ENCODE results near the gene YJEFN3. TPM values are rescaled to one million over a fixed set of nuclear protein-coding genes. Genes with fewer than 3 reads are reported as not detected.

Gene YJEFN3
- total RNA-seq, 1 experiment from 2014 or later: 6.1 TPM

DNA sequence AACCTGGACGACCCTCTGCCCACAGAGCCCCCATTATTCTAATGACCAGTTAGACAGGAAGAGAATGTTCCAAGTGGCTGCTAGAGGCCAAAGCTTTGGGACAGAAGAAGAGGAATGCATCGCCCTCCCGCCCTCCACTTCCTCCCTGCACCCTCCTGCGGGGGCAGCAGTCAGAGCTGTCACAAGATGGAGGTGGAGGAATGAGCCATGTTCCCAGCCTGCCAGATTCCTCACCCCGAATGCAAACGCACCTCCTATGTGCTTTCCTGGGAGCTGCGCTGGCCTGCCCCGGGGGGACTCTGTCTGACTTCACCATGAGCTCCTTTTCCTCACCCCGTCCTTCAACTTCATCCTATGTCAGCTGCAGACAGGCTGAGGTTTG, 1.7 kb downstream of the YJEFN3 start:
- intact Hi-C loops (cut with micrococcal nuclease; ENCODE audit: unreplicated experiment): loop anchor here (10.0 kb wide), 1 partner anchor 114 kb away; the partner anchor contains the start of gene GMIP
- Histone ChIP-seq H3K4me1 (ENCODE audit: control insufficient read depth, insufficient read depth, low read length) (no peaks in the 10 kb centered on the region; the same call in 1 of the 2 replicates), H3K36me3 (ENCODE audit: control insufficient read depth, insufficient read depth, low read length) (no peaks in the 10 kb centered on the region), H3K9me3 (ENCODE audit: control insufficient read depth, insufficient read depth, low read depth, low read length) (no peaks in the 10 kb centered on the region), H3K4me3 (ENCODE audit: low read depth in 2 of 2, low read length in 2 of 2) (no peak overlapping the region), H3K27me3 (ENCODE audit: control insufficient read depth, insufficient read depth, low read length) (no peaks in the 10 kb centered on the region), H3K27ac (ENCODE audit: low read length) (no peak overlapping the region)
- CTCF ChIA-PET: no interaction called here
- in situ Hi-C loops (cut with HindIII; ENCODE audit: low pct_unique_long_range_greater_than_20kb, low sequenced_read_pairs): no loop called here
- BruUV-seq (replicated peaks): no TSS peak
- ATAC-seq: no peak
- no peak for DNase-seq (ENCODE audit: low read depth, low spot score)
- TF ChIP-seq TCF7L2 (IDR thresholded peaks at IDR 0.05; ENCODE audit: low read depth, low read length): no peak
- TF ChIP-seq, protein P1, sequence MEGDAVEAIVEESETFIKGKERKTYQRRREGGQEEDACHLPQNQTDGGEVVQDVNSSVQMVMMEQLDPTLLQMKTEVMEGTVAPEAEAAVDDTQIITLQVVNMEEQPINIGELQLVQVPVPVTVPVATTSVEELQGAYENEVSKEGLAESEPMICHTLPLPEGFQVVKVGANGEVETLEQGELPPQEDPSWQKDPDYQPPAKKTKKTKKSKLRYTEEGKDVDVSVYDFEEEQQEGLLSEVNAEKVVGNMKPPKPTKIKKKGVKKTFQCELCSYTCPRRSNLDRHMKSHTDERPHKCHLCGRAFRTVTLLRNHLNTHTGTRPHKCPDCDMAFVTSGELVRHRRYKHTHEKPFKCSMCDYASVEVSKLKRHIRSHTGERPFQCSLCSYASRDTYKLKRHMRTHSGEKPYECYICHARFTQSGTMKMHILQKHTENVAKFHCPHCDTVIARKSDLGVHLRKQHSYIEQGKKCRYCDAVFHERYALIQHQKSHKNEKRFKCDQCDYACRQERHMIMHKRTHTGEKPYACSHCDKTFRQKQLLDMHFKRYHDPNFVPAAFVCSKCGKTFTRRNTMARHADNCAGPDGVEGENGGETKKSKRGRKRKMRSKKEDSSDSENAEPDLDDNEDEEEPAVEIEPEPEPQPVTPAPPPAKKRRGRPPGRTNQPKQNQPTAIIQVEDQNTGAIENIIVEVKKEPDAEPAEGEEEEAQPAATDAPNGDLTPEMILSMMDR (IDR thresholded peaks at IDR 0.05): no peak
- no peak; the same call in 1 of the 2 replicates for TF ChIP-seq POLR2AphosphoS5 (IDR thresholded peaks at IDR 0.05; ENCODE audit: low read depth, low read length)
- TF ChIP-seq SIN3A (IDR thresholded peaks at IDR 0.05; ENCODE audit: borderline replicate concordance, insufficient read depth, low read depth, low read length): no peak
- TF ChIP-seq, protein P2, sequence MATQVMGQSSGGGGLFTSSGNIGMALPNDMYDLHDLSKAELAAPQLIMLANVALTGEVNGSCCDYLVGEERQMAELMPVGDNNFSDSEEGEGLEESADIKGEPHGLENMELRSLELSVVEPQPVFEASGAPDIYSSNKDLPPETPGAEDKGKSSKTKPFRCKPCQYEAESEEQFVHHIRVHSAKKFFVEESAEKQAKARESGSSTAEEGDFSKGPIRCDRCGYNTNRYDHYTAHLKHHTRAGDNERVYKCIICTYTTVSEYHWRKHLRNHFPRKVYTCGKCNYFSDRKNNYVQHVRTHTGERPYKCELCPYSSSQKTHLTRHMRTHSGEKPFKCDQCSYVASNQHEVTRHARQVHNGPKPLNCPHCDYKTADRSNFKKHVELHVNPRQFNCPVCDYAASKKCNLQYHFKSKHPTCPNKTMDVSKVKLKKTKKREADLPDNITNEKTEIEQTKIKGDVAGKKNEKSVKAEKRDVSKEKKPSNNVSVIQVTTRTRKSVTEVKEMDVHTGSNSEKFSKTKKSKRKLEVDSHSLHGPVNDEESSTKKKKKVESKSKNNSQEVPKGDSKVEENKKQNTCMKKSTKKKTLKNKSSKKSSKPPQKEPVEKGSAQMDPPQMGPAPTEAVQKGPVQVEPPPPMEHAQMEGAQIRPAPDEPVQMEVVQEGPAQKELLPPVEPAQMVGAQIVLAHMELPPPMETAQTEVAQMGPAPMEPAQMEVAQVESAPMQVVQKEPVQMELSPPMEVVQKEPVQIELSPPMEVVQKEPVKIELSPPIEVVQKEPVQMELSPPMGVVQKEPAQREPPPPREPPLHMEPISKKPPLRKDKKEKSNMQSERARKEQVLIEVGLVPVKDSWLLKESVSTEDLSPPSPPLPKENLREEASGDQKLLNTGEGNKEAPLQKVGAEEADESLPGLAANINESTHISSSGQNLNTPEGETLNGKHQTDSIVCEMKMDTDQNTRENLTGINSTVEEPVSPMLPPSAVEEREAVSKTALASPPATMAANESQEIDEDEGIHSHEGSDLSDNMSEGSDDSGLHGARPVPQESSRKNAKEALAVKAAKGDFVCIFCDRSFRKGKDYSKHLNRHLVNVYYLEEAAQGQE (IDR thresholded peaks at IDR 0.05; ENCODE audit: insufficient read depth in 1 of 2, low read depth in 2 of 2, low read length in 1 of 2): no peak
- POLR2A ChIA-PET: no interaction called here

DNA sequence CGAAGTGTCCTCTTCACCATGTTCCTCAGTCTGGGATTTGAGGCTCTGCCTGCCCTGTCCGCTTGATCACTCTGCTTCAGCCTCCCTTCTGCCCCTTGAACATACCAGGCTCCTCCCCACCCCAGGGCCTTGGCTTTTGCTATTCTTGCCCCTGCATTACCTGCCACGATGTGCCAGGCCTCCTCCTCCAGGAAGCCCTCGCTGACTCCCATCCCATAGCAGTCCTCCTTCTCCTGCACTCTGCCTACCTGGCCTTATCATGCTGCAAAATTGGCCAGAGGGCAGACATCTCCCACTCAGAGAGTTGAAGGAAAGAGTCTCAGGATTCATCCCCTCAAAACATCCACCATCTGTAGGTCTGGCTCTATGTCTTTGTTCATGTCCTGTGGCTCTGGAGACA, 2.2 kb downstream of the YJEFN3 start:
- TF ChIP-seq SIN3A (IDR thresholded peaks at IDR 0.05; ENCODE audit: borderline replicate concordance, insufficient read depth, low read depth, low read length) (no peak), POLR2AphosphoS5 (IDR thresholded peaks at IDR 0.05; ENCODE audit: low read depth, low read length) (no peak), TCF7L2 (IDR thresholded peaks at IDR 0.05; ENCODE audit: low read depth, low read length) (no peak)
- TF ChIP-seq, protein P1 (IDR thresholded peaks at IDR 0.05): no peak
- TF ChIP-seq, protein P2 (IDR thresholded peaks at IDR 0.05; ENCODE audit: insufficient read depth in 1 of 2, low read depth in 2 of 2, low read length in 1 of 2): no peak
- POLR2A ChIA-PET: interaction anchor here (0.7 kb wide), 1 partner anchor 104 kb away, joined by 17 read pairs; no protein-coding TSS in a partner anchor
- no peak overlapping the region for H3K4me3 ChIP-seq (ENCODE audit: low read depth in 2 of 2, low read length in 2 of 2)
- in situ Hi-C loops (cut with HindIII; ENCODE audit: low pct_unique_long_range_greater_than_20kb, low sequenced_read_pairs) (no loop called here), intact Hi-C loops (cut with micrococcal nuclease; ENCODE audit: unreplicated experiment) (loop anchor here (10.0 kb wide), 1 partner anchor 114 kb away; the partner anchor contains the start of gene GMIP)
- no peaks in the 10 kb centered on the region for H3K36me3 ChIP-seq (ENCODE audit: control insufficient read depth, insufficient read depth, low read length)
- no peak for DNase-seq (ENCODE audit: low read depth, low spot score)
- no peaks in the 10 kb centered on the region for H3K9me3 ChIP-seq (ENCODE audit: control insufficient read depth, insufficient read depth, low read depth, low read length)
- no peaks in the 10 kb centered on the region; the same call in 1 of the 2 replicates for H3K4me1 ChIP-seq (ENCODE audit: control insufficient read depth, insufficient read depth, low read length)
- no peak overlapping the region for H3K27ac ChIP-seq (ENCODE audit: low read length)
- H3K27me3 ChIP-seq (ENCODE audit: control insufficient read depth, insufficient read depth, low read length): no peaks in the 10 kb centered on the region
- no peak for ATAC-seq
- BruUV-seq (replicated peaks): no TSS peak
- CTCF ChIA-PET: no interaction called here
